ENCODE results near the gene PRKCQ. TPM values are rescaled to one million over a fixed set of nuclear protein-coding genes. Genes with fewer than 3 reads are reported as not detected.

Gene PRKCQ
- total RNA-seq, 1 experiment from 2014 or later, result 4.0 TPM

DNA sequence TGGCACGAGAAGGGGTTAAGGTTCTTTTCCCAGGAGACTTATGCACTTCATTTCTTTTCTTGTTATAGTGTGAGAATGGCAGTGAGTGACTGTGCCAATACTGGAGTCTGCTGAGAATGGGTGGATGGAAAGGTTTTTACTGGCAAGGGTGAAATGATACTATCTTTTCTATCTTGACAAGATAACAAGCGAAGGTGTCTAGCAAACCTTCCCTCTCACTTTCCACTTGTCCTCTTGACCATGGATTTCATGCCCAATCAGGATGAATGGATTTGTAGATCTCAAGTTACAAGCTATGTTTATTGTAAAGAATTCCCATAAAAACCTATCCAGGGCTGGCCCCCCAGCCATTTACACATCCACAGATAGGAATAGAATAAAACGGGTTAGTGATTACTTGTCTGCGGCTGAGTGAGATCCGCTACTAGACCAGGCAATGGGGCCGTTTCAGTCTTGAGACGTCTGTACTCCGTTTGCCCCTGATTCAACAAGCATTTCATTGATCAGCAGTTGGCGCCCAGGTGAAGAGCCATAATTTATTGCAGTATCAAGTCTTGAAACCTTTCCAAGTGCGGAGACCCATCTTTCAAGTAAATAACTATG is 152.6 kb downstream of the PRKCQ start:
- intact Hi-C loops (cut with micrococcal nuclease; ENCODE audit: unreplicated experiment), result no loop called here
- BruUV-seq (replicated peaks), result no TSS peak
- TF ChIP-seq EZH2 (IDR thresholded peaks at IDR 0.05; ENCODE audit: low read depth), result no peak
- TF ChIP-seq, protein P1, sequence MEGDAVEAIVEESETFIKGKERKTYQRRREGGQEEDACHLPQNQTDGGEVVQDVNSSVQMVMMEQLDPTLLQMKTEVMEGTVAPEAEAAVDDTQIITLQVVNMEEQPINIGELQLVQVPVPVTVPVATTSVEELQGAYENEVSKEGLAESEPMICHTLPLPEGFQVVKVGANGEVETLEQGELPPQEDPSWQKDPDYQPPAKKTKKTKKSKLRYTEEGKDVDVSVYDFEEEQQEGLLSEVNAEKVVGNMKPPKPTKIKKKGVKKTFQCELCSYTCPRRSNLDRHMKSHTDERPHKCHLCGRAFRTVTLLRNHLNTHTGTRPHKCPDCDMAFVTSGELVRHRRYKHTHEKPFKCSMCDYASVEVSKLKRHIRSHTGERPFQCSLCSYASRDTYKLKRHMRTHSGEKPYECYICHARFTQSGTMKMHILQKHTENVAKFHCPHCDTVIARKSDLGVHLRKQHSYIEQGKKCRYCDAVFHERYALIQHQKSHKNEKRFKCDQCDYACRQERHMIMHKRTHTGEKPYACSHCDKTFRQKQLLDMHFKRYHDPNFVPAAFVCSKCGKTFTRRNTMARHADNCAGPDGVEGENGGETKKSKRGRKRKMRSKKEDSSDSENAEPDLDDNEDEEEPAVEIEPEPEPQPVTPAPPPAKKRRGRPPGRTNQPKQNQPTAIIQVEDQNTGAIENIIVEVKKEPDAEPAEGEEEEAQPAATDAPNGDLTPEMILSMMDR (conservative IDR thresholded peaks at IDR 0.05), result no peak

DNA sequence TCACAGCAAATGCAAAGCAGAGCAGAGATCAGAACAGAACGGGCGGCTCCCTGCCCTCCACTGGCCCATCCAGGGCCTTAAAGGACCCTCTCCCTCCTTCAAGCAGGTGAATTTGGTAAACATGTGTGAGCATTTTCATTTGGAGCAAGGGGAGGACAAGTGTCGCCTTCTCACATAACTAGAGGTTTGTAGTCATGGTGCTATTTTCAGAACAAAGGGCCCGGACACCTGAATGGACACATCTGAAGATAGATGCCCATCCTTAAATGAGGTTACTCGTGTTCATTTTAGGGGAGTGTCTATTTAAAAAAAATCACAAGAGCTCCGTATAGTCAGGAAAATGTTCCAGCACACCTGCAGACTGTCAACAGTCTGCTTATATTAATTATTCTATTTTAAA is 153.8 kb downstream of the PRKCQ start:
- CTCF ChIA-PET, result no interaction called here
- Histone ChIP-seq H3F3A (ENCODE audit: insufficient read depth, low read depth) (no peaks in the 10 kb centered on the region), H3K4me2 (no peak overlapping the region), H3K4me3 (no peak overlapping the region), H3K9me3 (ENCODE audit: insufficient read depth, low read depth) (no peaks in the 10 kb centered on the region), H3K9me2 (ENCODE audit: insufficient read depth) (no peaks in the 10 kb centered on the region), H3K27me3 (ENCODE audit: insufficient read depth, low read depth) (no peaks in the 10 kb centered on the region), H3K36me3 (ENCODE audit: low read depth) (no peaks in the 10 kb centered on the region), H3K27ac (no peak overlapping the region), H2AFZ (no peak overlapping the region), H4K20me1 (ENCODE audit: insufficient read depth) (no peaks in the 10 kb centered on the region), H3K79me2 (ENCODE audit: low read depth) (no peaks in the 10 kb centered on the region), H3K4me1 (replicated peaks; ENCODE audit: insufficient read depth) (no peaks in the 10 kb centered on the region)
- BruUV-seq (replicated peaks), result no TSS peak
- DNase-seq, result no peak
- TF ChIP-seq EZH2 (IDR thresholded peaks at IDR 0.05; ENCODE audit: low read depth), result no peak
- TF ChIP-seq, protein P1 (conservative IDR thresholded peaks at IDR 0.05), result no peak
- POLR2A ChIA-PET (ENCODE audit: unreplicated experiment), result no interaction called here
- intact Hi-C loops (cut with micrococcal nuclease; ENCODE audit: unreplicated experiment), result no loop called here

More for the DNA sequence above, 152.6 kb downstream of the PRKCQ start:
- H3K9me2 ChIP-seq (ENCODE audit: insufficient read depth), result no peaks in the 10 kb centered on the region
- CTCF ChIA-PET, result no interaction called here
- no peak overlapping the region for H3K4me3 ChIP-seq
- H3F3A ChIP-seq (ENCODE audit: insufficient read depth, low read depth), result no peaks in the 10 kb centered on the region
- no peak for DNase-seq
- no peak overlapping the region for H3K4me2 ChIP-seq
- H2AFZ ChIP-seq, result no peak overlapping the region
- no peaks in the 10 kb centered on the region for H3K27me3 ChIP-seq (ENCODE audit: insufficient read depth, low read depth)
- POLR2A ChIA-PET (ENCODE audit: unreplicated experiment), result no interaction called here
- H3K36me3 ChIP-seq (ENCODE audit: low read depth), result no peaks in the 10 kb centered on the region
- H3K4me1 ChIP-seq (replicated peaks; ENCODE audit: insufficient read depth), result no peaks in the 10 kb centered on the region
- no peaks in the 10 kb centered on the region for H4K20me1 ChIP-seq (ENCODE audit: insufficient read depth)
- H3K79me2 ChIP-seq (ENCODE audit: low read depth), result no peaks in the 10 kb centered on the region
- H3K9me3 ChIP-seq (ENCODE audit: insufficient read depth, low read depth), result no peaks in the 10 kb centered on the region
- no peak overlapping the region for H3K27ac ChIP-seq

DNA sequence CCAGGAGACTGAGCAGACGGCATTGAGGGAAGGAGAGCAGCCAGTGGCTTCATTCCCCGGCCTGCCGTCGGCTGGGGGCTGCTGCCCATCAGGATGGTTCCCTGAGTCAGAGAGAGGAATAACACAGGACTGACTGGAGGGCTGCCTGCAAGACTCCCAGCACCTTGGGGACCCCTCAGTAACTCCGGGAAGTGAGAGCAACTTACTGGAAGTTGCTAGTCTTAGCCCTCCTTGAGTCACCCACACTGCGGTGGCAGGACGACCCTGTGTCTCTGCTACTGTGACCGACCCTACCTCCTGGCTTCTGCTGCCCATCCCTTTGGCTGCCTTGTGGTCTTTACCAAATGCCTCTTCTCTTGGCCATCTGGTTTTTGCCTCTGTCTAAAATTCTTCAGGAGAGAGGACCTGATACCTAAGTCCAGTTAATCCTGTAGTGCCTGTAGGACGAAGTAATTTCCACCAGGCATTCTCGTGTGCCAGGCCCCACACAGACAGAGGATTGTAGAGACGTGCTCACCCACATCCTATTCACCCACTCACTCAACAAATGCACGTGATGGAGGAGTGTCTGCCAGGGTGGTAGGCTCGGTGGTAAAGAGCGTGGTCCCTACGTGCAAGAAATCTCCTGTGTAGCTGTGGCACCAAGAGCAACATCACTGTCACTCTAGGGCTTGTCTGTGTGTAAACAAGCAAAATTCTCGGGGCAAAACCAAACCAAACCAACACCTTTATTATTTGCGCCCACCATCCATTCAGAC is 156.5 kb downstream of the PRKCQ start:
- no peaks in the 10 kb centered on the region for H3K9me2 ChIP-seq (ENCODE audit: insufficient read depth)
- H3K79me2 ChIP-seq (ENCODE audit: low read depth), result no peaks in the 10 kb centered on the region
- no peaks in the 10 kb centered on the region for H3K9me3 ChIP-seq (ENCODE audit: insufficient read depth, low read depth)
- H3K4me1 ChIP-seq (replicated peaks; ENCODE audit: insufficient read depth), result no peaks in the 10 kb centered on the region
- H3K36me3 ChIP-seq (ENCODE audit: low read depth), result no peaks in the 10 kb centered on the region
- TF ChIP-seq, protein P1 (conservative IDR thresholded peaks at IDR 0.05), result no peak
- no peak for TF ChIP-seq EZH2 (IDR thresholded peaks at IDR 0.05; ENCODE audit: low read depth)
- no peaks in the 10 kb centered on the region for H3K27me3 ChIP-seq (ENCODE audit: insufficient read depth, low read depth)
- H3K27ac ChIP-seq, result no peak overlapping the region
- intact Hi-C loops (cut with micrococcal nuclease; ENCODE audit: unreplicated experiment), result no loop called here
- H3K4me2 ChIP-seq, result no peak overlapping the region
- ChIA-PET CTCF (no interaction called here), POLR2A (ENCODE audit: unreplicated experiment) (no interaction called here)
- no peak for DNase-seq
- no peaks in the 10 kb centered on the region for H3F3A ChIP-seq (ENCODE audit: insufficient read depth, low read depth)
- H2AFZ ChIP-seq, result no peak overlapping the region
- BruUV-seq (replicated peaks), result no TSS peak
- H3K4me3 ChIP-seq, result no peak overlapping the region
- no peaks in the 10 kb centered on the region for H4K20me1 ChIP-seq (ENCODE audit: insufficient read depth)
